HUDEP-2 (cell line): ENCODE data around the gene MAGEB17.
"Not testable (repeated sequence)": the region's sequence is repeated elsewhere in the genome, so short reads cannot be mapped to it uniquely, and the experiment has no call there.

ENCODE experiments used
- DNase-seq, 76 experiments: peaks; one replicate each; lab custom pipeline; 2025; ENCODE audit not compliant: unreplicated experiment in 76 of 76; lab: John Stamatoyannopoulos, UW

MAGEB17 gene, protein sequence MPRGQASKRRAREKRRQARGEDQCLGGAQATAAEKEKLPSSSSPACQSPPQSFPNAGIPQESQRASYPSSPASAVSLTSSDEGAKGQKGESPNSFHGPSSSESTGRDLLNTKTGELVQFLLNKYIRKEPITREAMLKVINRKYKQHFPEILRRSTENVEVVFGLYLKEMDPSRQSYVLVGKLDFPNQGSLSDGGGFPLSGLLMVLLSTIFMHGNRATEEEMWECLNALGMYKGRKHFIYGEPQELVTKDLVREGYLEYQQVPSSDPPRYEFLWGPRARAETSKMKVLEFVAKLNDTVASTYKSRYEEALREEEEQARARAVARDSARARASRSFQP

DNA sequence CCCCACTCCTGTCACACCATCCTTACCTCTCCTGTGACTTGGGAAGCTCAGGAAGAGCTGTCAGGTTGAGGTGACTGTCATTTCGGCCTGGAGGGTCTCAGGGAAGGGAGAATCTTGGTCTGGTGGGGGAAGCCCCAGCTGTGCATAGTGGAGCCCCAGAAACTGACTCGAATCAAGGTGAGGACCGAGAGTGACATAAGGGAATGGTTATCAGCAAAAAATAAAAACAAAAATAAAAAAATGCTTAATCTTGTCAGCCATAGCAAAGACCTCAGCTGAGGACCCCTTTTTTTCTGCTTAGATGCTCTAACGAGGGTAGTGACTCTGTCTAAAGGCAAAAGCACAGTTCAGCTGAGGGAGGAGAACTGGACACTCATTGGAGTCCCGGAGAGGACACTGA, at the start of gene MAGEB17:
MAGEB17 (plus strand) TSS at position 301 of the 400 bp plus-strand sequence. CDS start 2,902 bp downstream, outside the sequence.
- no peak for DNase-seq

DNA sequence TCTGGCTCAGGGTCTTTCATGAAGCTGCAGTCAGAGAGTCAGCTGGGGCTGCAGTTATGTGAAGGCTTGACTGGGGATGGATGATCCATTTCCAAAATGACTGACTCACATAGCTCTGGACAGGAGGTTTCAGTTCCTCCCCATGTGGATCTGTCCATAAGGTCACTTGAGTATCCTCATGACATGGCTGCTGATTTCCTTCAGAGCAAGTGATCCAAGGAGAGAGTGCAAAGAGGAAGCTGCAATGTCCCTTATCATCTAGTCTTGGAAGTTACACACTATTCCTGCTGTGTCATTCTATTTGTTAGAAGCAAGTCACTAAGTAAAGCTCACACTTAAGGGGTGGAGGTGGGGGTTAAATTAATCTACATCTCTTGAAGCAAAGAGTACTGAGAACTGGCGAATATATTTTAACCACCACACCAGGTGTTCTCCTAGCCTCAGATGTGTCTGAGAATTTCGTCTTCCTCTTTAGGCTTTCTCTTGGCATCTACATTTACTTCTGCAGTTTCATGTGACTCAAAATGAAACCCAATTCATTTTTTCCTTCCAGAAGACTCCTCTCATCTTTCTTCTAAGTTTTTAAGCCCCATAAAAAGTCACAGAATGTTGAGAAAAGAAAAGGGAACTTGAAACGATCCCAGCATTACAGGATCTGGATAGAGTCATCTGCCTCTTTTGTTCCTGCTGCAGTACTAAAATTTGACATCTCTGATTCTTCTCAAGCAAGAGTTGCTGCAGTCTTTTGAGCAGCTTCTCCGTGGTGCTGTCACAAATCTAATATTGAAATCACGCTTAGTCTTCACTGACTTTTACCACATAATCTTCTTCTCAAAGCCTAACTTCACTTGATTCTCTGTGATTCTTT, 47.7 kb upstream of the MAGEB17 start:
- DNase-seq, result no peak

DNA sequence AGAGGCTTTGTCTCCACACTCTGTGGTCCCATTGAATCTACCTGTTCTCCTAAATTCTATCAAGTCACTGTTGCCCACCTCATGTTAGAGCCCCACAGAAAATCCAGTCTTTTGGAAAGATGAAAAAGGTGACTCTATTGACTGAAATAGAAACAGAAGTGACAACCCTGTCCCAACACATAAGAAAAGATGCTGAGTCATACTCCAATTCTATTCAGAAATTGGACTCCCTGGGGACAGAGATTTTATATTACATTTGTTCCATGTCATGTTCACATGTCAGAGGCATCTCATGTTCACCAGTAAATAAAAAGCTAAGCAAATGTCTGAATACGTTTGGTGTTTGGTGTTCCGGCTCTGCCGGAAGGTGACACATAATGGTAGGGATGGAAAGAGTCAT, 46.9 kb upstream of the MAGEB17 start:
- DNase-seq, result no peak

DNA sequence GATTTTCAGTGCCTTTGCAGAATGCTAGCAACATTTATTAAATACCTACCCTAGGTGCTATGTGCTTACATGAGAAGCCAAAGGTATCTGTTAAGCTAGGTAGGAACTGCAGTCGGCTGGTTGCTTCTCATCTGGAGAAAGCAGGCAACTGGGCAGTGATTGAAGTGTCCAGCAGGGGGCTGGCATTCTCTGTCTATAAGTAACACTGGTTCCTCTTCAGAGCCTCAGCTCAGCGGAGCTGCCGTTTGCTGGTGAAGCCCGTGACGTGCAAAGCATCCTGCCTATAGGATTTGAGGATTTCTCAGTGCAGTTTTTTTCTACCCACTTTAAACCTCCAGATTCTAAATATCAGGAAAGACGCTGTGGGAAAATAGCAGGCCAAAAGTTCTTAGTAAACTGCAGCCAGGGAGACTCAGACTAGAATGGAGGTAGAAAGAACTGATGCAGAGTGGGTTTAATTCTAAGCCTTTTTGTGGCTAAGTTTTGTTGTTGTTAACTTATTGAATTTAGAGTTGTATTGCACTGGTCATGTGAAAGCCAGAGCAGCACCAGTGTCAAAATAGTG, 44.0 kb upstream of the MAGEB17 start, which contains the start of gene GRPR:
GRPR (plus strand) TSS at position 344 of the 565 bp plus-strand sequence. CDS start 389 bp downstream, outside the sequence.
- DNase-seq, result peak in 47 of 76 experiments; percentile 0 to 64 (median 9)

DNA sequence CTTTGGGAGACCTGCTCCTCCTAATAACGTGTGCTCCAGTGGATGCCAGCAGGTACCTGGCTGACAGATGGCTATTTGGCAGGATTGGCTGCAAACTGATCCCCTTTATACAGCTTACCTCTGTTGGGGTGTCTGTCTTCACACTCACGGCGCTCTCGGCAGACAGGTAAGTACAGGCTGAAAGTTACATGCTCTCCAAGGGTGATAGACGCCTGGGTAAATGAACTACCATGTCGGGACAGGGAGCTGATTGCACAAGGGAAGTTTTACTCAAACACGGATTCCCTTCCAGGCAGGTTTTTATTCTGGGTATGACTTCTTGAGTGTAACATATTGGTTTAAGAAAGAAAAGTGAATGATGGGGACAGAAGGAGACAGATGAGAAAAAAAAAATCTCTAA, 43.1 kb upstream of the MAGEB17 start:
- DNase-seq, result no peak

DNA sequence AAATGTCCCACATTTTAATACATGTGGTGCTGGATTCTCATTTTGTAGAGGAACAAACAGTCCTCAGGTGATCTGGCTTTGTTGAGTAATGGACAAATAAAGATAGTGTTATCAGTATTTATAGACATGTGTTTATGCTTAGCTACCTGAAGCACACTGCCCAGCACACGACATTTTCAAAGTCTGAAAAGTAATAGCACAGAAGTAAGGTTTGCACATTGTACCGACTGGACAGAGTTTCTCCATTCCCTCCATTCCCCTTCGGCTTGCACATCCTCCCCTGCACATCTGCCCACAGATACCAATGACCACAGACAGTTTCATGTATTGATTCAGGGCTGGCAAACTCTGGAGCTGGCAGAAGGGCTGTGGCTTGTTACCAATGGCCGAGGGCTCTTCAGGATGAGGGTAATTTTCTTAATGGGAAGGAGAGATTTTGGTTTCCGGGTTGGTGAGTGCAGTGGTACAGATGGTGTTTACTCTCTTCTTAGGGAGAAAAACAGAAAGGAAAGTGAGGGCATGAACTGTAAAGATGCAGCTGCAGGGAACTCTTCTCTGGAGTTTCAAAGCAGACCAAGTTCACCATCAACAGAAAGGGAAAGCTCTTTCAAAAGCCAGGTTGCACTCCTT, 41.6 kb upstream of the MAGEB17 start:
- no peak for DNase-seq

DNA sequence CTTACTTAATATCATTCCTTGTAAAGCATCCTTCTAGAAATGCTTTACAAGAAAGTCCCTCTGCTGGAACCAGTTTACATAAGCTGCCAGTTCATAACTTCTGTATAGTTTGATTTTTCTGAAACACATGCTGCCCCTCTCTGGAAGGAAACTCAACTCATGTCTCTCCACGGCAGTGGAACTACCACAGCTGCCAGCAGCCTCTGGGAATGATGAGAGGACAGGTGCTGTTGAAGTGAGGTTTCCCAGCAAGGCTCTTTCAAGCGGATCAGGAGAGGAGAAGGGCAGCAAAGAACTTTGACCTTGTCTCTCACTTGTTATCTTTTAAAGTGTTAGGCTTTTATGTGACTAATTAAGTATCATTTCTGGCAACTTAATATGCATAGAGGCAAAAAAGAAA, 36.6 kb upstream of the MAGEB17 start:
- DNase-seq, result no peak

DNA sequence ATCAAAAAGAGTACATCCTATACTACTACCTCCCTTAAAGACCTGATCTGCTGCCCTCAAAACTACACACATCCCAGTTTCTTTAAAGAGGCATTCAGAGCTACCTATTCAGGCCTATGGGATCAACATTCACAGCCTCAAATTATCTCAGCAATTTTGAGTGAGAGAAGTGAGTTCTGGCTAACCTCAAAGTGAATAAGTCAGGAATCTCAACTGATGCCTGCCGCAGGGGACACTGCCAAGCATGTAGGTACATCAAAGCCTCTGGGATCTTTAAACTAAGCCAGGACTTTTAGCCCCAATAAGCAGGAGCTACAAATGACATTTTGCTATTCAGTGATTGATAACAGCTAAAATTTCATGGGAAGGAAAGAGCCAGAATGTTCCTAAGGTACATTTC, 32.3 kb upstream of the MAGEB17 start:
- no peak for DNase-seq

DNA sequence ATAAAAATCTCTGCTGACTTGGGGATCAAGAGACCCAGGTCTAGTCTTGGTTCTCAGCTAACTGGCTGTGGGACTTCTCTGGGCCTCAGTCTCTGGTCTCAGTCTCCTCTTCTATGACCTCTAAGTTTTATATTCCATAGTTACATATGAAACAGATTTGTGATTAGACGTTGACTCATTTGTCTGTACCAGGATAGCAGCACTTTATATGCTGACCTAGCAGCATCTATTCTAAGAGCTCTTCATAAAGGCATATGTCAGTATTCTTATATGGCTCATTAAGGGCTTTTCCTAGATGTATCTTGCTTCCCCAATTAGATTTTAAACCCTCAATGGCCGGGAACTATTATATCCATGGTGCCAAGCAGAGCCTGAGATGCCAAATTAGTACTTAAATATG, 31.2 kb upstream of the MAGEB17 start:
- DNase-seq, result no peak

DNA sequence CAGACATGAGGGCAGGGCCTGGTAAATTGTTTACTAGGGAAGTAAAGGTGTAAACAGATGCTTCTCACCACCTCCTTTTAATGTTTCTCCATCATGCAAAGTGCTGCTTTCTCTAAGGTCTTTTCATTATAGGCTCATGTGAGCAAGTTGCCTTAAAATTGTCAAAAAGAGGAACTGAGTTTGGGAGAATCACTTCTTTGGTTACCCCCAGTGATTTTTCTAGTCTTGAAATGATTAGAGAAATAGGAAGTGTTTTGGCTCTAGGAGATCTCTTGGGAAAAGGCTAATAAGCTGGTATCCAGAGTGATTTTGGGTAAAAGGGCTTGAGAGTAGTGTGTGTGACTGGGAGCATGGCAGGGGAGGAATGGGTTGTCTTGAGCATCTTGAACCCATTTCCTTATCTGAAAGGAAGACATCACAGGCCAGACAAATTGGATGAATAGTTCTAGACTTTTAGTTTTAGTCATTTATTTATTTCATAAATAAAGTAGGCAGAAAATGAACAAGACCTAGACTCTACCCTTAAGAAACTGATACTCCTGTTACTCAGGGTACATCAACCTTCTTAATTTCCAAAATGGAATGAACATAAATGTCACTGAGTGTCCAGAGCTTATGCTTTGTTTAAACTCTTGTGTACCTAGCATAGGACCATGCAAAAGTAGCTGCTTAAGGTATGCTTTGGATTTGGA, 29.7 kb upstream of the MAGEB17 start:
- no peak for DNase-seq

DNA sequence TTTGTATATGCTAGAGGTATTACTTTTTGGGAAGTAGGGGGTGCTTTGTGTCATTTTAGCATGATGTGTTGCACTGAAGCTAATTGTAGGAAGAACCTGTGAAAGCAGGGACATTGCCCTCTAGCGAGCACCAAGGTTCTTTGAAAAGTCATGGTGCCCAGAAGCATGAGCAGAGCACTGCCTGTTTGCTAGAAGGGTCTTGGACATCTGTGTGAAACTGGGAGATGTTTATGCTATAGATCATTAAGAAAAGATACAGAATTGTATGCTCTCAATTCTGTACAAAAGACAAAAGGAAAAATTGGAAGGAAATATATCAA, 29.2 kb upstream of the MAGEB17 start:
- peak in 1 of 76 experiments; percentile 0 for DNase-seq

DNA sequence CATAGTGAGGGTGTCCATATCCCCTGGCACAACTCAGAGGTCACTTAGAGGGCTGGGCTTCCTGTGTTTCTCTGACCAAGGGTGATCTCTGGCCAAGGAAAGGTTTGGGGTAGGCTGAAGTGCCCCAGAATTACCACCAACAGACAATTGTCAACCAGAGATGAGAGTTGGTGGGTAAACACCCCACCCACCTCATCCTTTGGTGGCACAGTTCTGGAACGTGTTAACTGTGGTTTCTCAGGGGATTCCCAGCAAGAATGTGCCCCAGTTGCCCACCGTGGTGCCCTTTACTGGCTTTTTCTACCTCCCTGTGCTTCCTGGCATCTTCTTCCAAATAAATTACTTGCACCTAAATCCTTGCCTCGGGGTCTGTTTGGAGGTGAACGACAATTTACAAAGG, 26.8 kb upstream of the MAGEB17 start:
- DNase-seq, result no peak

DNA sequence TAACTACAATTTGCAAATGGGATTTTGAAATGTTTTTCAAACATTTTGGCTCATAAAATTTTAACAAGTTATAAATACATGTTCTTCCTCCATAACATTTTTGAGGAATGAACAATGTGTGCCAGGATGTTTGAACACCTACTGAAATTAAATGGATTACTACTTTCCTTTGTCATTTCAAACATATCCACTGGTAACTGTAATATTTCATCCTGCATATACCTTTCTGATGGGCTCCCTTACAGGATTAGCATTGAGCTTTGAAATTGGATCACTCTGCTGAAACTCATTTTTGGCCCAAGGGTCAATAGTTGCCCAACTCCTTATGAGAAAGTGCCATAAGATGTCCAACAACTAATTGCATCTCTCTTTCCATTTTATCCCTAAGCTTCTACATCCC, 26.3 kb upstream of the MAGEB17 start:
- DNase-seq, result no peak

DNA sequence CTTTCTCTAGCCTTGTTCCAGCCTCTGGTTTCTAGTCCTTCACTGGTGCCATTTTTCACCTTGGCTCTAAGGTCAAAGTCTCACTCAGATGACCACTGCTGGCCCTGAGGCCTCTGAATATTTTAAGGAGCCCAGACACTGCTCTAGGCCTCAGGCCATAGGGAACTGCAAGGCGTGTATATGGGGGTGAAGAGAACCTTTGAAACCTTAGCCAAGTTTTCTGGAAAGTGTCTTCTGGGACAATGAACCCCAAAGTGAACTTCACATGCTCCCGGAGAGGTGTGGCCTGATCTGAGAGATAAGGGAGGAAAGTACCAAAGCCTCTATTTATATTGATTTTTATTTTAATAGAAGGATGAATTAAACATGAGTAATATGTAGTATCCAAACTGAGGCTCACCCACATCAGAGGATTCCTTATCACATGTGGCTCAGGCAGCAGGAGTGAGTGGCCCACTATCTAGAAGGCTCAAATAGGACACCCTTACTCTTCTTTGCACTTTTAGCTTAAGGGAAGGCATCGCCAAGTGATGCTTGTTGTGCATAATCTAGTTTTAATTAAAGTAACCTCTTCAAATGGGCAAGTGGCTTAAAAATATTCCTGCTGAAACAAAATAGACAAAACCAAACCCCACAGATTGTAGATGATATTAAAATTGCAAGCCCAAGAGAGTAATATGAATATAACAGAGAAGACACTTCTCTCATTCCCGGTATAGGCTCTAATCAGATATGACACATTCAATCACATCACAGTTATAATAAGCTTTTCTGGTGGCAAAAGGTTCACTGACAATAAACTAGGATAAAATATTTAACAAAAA, 25.6 kb upstream of the MAGEB17 start:
- DNase-seq, result no peak

DNA sequence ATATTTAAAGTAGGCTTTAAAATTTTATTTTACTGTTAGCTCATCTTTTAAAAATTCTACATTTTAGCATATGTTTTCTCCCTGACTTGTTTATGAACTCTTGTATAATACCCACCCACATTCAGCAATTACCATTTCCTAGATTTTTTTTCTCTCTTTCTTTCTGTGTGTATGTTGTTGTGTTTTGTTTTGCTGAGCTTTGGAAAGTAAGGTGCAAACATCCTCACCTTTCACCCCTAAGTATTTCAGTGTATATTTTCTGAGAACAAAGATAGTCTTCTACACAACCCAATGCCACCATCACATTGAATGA, 25.1 kb upstream of the MAGEB17 start:
- DNase-seq, result no peak

DNA sequence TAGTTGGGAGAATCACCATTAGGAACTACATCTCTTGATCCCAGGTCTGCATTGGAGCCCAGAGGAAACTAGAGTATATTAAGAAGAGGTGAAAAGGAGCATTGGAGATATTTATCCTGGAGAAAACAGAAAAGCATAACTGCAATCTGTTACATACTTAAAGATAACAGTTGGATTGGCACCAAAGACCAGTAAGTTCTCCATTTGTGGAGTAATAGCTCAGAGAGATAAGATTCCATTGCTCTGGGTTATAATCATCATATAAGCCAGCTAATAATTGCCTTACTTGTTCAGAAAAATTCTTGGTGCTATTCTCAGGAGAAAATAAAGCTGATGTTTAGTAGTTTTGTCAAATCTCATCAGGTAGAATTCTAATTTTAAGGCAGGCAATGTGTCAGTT, 23.3 kb upstream of the MAGEB17 start:
- no peak for DNase-seq

DNA sequence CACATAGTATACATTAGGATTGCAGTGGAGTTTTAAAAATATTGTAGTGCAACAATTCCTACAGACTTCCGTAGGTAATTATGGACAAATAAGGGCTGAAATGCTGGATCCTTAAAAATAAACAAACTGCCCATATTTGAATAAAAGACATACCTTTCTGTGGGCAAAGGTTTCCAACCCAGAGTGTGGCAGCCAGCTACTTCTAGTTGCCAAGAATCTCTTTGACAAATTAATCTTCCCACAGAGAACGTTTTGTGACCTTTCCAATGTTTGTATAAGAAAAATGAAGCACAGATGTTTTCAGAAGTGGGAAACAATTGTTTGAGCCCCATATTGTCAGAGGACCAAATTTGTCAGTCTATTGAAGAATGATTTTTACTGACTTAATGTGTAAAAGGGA, 22.9 kb upstream of the MAGEB17 start:
- no peak for DNase-seq

DNA sequence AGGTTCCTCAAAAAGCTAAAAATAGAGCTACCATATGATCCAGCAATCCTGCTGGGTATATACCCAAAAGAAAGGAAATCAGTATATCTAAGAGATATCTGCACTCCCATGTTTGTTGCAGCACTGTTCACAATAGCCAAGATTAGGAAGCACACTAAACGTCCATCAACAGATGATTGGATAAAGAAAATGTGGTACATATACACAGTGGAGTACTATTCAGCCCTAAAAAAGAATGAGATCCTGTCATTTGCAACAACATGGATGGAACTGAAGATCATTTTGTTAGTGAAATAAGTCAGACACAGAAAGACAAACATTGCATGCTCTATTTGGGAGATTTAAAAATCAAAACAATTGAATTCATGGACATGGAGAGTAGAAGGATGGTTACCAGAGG, 22.2 kb upstream of the MAGEB17 start:
- DNase-seq, result not testable (repeated sequence)

DNA sequence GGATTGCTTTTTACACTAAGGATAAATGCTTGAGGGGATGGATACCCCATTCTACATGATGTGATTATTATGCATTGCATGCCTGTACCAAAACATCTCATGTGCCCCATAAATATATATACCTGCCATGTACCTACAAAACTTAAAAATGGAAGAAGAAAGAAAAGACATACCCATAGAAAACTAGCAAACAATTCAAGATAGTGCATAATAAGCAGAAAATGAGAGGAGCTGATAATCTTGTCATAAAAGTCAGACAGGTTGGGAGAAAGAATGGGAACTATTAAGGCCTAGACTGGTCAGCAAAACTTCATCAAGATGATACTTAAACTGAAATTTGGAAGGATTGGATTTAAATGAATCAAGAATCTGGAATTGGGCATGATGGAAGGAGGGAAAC, 21.6 kb upstream of the MAGEB17 start:
- no peak for DNase-seq

DNA sequence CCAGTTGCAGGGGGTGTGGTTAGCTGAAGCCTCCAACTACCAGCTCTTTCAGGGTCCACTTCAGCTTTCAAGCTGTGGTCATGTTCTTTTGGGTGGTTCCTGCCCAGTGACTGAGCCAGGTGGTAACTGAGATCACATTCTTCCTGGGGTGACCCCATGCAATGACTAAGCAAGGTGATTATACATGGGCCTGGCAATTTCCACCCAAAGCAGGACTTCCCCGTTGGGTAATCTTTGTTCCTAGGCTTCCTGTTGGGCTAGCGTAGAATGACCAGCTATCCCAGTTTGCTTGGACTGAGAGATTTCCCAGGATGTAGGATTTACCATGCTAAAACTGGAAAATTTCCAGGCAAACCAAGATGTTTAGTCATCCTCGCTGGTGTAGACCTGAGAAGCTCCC, 18.4 kb upstream of the MAGEB17 start:
- no peak for DNase-seq
